Measurements from ENCODE around the gene KRTAP23-1. TPM values are rescaled to one million over a fixed set of nuclear protein-coding genes. Genes with fewer than 3 reads are reported as not detected.

KRTAP23-1 gene, protein sequence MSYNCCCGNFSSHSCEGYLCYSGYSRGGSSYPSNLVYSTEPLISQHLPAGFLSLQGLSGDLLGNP
- total RNA-seq (2014; rRNA removed; shearing (Covaris generic)) = not detected in 2 replicates

DNA sequence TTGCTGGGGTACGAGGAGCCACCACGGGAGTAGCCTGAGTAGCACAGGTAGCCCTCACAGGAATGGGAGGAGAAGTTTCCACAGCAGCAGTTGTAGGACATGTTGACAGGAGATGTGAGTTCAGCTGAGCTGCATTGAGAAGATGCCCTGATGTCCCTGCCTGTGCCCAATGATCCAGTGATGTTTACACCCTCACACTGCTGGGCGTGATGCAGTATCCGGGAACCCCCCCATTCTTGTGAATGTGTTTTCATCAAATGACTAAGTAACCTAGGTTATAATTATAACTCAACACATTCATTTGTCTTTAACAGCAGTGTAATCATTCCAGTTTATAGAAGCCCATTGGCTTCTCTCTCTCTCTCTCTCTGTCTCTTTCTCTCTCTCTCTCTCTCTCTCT lies at the start of gene KRTAP23-1:
TSS of gene KRTAP23-1 (minus strand) at position 101 of the 400 bp plus-strand sequence. CDS start at position 101, 0 bp downstream.
- no peak for DNase-seq (ENCODE audit: low read depth)

DNA sequence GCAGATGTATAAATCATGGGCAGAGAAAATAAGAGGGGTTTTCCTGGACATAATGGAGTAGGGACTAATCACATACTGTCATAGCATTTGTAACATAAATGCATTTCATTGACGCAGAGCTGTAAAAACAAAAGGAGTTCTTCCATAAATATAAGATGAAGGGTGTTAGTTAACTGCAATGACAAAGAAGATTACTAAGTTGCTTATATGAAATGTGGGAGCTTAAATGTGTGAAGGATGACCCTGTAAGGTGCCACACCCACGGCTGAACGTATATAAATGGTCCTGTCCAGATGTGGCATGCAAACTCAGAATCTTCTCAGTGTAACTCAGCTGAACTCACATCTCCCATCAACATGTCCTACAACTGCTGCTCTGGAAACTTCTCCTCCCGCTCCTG lies 47.3 kb upstream of the KRTAP23-1 start, which contains the start of gene KRTAP13-1:
TSS of gene KRTAP13-1 (plus strand) at position 301 of the 400 bp plus-strand sequence. CDS start at position 357, 56 bp downstream.
- DNase-seq (ENCODE audit: low read depth) = no peak

DNA sequence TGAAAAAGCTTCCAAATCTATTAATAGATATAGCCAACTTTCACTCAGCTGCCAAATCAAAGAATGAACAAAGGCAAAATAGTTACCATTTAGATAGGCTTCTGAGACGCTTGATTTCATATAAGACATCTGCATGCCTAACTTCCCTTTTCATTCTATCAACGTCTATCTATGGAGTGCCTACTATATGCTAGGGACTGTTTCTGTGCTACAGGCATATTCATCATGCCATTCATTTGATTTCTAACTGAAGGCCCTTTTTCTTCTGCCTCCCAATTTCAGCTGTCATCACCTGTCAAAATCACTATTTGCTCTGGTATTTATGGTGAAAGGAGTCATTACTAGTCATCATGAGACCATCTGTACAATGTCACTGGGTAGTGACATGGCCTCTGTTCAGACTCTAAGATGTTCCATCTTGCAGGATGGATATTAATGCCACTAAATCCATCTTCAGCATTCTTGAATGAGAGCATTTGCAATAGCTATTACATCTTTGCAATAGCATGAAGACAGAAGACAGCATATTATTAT lies 43.2 kb upstream of the KRTAP23-1 start:
- peak; percentile 45 for DNase-seq (ENCODE audit: low read depth)

DNA sequence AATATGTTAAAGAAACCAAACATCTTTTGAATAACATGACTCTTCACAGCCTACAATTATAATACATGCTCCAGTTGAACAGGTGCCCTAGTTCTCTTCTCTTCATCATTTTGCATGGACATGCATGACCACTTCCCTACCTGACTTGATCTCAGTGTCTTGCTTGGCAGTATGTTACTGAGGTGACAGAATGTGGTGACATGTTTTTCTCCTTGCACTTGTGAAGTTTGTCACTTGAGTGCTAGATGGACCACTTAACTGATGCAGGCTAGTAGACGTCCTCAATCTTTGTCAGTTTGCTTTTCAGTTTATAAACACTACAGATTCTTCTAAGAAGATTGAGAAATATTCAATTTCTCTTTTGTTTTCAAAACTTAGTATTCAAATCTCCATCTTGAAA lies 33.8 kb upstream of the KRTAP23-1 start:
- no peak for DNase-seq (ENCODE audit: low read depth)

DNA sequence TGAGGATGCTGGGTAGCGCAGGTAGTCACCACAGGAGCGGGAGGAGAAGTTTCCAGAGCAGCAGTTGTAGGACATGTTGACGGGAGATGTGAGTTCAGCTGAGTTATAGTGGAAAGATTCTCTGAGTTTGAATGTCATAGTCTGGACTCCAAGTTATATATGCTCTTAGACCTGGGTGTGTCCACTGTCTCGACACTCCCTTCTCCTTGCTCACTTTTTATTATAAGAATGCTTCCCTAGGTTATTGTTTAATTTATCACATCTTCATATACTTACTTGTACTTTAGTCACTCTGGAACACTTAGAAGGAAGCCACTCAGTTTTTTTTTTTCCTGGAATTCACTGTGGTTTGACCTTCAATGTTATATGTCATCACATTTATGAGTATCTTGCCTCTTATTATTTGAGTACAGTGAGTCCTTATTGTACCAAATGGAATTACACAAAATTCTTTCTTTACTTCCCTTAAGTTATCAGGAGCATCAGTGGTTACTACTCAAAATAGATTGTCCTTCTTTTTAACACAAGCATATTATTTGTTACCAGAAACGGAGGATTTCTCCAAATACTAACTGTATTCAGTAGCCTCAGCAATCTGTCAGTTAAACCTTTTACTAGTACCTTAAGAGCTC lies 23.8 kb upstream of the KRTAP23-1 start, which contains the start of gene KRTAP13-2:
TSS of gene KRTAP13-2 (minus strand) at position 133 of the 632 bp plus-strand sequence. CDS start at position 75, 58 bp downstream.
- peak; percentile 4 for DNase-seq (ENCODE audit: low read depth)

DNA sequence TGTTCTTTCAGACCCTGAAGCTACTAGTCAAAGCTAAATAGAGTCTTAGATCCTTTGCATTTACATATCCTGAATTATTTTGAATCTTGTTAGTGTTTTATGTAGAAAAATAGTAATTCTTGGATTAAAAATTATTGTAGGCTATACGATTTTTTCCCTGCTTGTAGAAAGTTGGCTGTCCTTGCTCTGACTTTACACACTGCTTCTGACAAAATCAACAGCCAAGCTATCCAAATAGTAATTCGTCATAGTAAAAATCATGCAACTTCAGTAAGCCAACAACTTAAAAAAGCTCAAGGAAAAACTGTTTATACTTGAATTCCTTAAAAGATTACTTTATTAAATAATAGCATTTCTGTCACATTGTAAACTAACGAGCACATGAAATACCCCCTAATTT lies 7.5 kb upstream of the KRTAP23-1 start:
- no peak for DNase-seq (ENCODE audit: low read depth)

DNA sequence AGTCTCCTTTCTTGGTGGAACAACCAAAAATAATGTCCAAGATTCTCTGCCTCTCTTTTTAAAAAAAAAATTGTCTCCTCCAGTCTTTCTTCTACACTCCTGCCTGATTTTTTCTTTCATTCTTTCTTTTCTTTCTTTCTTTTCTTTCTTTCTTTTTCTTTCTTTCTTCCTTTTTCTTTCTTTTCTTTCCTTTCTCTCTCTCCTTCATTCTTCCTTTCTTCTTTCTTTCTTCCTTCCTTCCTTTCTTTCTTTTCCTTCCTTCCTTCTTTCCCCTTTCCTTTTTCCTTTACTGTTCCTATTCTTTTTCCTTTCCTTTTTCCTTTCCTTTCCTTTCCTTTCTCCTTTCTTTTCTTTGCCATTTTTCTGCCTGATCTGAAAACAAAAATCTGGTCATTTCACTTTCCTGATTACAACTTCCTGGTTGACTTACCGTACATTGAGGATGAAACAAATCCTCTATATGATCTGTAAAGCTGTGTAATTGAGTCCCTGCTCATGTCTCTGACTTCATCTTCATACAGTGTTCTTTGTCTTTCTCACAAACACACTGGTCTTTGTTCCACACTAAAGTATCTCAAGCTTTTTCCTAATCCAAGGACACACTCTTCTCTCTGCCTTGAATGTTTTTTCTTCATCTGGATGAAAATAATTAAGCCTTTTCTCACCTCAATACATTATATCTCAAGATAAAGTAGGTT lies 6.1 kb upstream of the KRTAP23-1 start:
- DNase-seq (ENCODE audit: low read depth) = peak; percentile 8

DNA sequence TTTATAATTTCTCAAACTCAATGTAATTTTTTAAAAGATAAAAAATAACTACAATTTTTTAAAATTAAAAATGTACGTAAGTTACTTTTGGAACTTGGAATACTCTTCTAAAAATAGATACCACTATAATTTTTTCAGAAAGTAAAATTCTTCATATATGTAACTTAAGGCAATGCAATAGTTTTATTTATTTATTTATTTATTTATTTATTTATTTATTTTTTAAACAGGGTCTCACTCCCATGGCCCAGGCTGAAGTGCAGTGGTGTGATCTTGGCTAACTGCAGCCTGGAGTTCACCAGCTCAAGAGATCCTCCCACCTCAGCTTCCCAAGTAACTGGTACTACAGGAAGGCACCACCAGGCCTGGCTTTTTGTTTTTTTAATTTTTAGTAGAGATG lies 3.1 kb upstream of the KRTAP23-1 start:
- DNase-seq (ENCODE audit: low read depth) = no peak

DNA sequence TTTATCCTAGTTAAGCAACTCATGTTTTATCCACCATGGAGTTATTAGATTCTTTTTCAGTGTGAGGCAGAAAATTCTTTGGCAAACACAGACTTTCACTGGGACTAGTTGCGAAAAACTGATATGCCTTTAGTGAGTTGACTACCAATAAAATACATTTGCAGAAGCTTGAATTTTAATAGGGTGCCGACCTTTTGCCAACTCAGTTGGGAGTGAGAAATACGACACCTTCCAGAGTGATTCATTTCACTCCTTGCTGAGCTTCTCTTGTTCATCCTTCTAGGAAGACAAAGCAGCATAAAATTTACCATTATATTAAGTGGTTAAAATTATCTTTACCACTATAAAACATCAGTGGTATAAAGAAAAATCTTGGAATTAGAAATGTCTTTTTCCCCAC lies 1.2 kb upstream of the KRTAP23-1 start:
- no peak for DNase-seq (ENCODE audit: low read depth)

DNA sequence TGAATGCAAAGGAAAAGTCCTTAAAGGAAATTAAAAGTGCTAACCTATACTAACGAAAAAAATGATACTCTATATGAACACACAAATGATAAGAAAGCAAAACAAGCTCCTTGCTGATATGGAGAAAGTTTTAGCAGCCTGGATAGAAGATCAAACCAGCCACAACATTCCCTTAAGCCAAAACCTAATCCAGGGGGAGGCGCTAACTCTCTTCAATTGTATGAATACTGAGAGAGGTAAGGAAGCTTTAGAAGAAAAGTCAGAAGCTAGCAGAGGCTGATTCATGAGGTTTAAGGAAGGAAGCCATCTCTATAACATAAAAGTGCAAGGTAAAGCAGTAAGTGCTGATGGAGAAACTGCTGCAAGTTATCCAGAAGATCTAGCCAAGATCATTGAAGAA lies 3.4 kb downstream of the KRTAP23-1 start:
- DNase-seq (ENCODE audit: low read depth) = no peak

DNA sequence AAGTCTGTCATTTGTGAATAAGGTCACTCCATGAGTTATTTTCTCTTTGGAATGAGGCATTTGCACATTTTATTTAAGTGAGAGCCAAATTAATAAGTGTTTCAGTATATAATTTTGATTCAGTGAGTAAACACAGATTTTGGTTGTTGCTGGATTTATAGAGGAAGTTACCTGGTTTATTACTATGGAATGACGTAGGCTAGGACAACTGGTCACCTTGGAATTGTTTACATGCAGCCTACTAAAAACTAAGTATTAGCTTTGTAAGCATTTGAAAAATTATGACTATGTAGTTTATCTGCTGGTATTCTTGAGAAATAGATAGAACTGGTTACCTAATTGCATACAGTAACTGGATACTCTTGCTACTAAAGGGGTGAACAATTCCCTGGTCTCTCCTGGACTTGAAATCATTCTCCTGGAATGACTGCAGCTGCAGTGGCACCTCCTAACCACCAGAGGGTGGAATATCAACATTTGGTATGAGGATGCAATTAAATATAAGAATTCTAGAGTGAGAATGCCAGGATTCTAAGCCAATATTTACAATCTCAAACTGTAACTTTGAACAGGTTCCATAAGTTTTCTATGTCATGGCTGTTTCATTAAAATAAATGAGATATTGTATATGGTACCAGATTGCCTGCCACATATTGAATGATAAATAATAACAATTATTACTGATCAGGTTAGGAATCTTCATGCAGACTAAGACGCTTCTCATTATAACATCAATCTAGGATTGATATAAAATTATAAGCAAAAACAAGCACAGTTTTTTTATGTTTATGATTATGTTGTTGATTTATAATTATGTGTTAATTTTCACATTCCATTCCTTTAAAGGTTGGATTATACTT lies 7.5 kb downstream of the KRTAP23-1 start:
- DNase-seq (ENCODE audit: low read depth) = peak; percentile 13

DNA sequence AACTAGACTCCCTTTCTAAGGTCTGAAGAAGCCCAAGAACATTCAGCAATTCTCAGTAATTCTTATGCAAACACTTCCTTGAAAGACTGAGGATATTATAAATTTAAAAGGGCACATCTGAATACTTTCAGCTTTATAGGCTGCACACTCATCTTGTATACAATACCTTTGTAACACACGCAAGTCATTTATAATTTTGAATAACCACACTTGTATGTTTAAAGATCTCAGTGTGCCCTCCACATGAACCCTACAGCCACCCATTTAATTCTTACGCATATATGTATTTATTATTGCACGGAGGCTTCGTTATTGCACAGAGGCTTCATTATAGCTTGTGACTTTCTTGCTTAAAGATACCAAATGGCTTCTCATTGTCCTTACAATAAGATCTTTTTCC lies 9.7 kb downstream of the KRTAP23-1 start:
- DNase-seq (ENCODE audit: low read depth) = no peak

DNA sequence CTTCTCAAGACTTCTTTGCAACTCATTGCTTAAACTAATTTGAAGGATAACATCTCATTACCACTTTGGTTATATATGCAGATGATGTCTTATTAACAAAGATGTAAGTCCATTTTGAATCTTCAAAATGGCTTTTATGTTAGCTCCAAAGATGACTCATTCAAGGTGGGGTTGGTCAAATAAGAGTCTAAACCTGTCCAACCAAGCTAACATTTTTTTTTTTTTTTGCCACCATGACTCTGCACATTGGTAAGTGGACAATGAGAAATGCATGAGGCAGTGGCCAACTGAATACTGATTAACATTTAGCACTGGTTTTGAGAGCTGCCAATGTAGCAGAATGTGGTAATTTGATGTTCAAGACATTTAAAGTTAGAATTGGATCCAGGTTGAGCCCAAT lies 10.6 kb downstream of the KRTAP23-1 start:
- DNase-seq (ENCODE audit: low read depth) = no peak

DNA sequence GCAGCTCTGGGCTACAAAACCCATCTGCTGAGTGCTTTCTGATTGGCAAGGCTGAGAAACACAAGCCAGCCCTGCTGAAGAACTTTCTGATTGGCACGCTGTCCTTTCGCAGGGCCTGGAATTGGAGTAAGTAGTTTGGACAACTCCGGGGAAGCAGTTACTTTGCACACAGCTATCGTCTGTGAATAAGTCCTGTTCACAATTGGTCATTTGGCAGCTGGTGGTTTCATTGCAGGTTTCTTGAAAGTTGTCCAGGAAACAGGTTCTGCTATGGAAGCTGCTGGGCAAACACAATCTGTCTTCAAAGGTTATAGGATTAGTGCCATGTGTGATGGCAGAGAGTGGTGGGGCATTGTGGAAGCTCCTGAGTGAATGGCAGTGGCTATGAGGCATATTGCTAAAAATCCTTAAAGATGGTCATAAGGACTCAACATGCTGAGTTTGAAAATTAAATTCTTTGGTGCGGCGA lies 11.1 kb downstream of the KRTAP23-1 start, which contains the start of gene KRTAP27-1:
TSS of gene KRTAP27-1 (minus strand) at position 419 of the 469 bp plus-strand sequence. CDS start at position 393, 26 bp downstream.
- no peak for DNase-seq (ENCODE audit: low read depth)

DNA sequence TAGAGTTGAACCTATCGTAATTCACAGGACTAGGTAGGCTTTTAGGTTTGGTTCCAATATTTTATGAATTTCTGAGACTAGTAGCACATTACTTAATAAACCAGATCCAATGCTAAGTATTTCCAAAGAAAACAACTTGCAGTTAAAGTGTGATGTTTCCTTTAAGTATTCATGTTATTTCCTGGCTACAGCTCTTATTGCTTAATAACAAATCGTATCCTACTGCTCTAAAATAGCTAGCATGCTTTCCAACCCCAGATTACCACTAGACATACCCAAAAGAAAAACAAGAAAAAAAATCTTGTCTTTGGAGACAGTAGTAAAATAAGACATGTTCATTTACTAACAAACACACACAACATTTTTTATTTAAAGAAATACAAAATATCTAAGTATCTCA lies 11.8 kb downstream of the KRTAP23-1 start:
- DNase-seq (ENCODE audit: low read depth) = no peak

DNA sequence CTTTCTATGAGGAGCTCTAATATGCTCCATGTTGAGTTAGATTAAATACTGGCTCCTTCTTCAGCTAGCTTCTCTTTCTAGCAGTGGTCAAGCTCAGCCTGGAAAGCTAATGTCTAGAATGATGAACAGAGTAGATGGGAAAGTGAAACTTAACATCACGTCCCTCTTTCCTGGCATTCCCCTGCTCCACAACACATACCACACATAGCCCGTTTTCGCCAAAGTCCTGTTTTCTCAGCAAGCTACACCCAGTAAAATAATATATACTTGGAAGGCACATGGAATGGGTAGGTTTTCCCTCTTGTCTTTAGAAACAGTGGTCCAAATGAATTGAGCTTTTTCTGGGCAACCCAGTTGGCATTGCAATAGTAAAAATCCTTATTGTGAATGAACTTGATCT lies 14.7 kb downstream of the KRTAP23-1 start:
- DNase-seq (ENCODE audit: low read depth) = no peak

DNA sequence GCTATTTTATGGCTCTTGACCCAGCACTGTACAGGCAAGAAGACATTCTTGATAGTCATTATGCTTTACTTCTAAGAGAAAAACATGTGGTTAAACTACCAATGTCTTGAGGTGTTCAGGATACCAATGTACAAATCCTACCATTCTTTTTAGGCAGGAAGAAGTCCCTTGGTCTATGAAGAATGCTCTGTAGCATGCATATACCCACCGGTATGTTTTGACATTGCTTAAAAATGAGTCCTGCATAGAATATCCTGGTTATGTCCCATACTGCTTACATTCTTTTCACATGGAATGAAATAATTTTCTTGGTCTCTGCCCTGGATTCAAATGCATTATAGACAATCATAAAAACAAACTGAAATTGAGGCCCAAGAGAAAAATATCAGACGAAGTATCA lies 15.7 kb downstream of the KRTAP23-1 start:
- DNase-seq (ENCODE audit: low read depth) = no peak

DNA sequence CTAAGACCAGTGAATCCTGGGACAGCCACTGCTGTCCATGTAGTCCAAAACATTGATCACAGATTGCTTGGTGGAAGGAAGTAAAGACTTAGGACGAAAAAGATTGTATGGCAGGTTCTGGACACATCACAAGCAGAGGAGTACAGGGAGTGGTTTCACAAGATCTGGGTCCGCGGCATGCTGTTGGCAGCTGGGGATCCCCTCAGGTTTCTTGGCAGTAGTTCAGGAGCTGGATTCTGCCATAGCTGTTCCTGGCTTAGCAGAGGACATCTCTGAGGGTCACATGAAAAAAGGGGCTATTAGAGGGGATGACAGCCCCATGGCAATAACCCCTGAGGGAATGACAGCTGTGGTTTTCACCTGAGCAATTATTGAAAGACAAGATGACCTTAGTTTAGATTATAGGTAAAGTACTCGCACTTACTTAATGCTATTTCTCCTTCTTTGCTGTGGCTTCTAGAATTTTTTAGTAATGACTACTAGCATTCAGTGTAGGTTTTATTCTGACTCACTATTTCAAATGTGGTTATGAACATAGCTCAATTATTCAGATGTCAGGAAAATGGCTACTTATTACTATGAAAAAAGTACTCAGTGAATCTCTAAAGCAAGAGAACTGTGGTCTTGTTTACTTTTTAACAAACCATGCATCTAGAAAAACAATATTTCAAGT lies 19.1 kb downstream of the KRTAP23-1 start:
- DNase-seq (ENCODE audit: low read depth) = peak; percentile 5

DNA sequence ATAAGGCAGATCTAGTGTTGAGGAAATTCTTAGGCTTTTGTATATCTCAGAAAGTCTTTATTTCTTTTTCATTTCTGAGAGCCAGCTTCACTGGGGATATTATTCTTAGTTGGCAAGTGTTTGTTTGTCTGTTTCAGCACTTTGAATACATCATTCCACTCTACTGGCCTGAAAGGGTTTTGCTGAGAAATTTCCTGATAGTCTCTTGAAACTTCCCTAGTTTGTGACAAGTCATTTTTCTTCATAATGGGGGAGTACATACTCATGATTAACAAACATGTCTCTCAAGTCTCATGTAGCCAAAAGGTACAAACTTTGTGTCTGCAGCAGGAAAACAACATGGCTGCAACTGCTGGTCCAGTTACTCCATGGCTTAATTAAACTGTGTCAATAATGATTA lies 22.0 kb downstream of the KRTAP23-1 start:
- DNase-seq (ENCODE audit: low read depth) = no peak

DNA sequence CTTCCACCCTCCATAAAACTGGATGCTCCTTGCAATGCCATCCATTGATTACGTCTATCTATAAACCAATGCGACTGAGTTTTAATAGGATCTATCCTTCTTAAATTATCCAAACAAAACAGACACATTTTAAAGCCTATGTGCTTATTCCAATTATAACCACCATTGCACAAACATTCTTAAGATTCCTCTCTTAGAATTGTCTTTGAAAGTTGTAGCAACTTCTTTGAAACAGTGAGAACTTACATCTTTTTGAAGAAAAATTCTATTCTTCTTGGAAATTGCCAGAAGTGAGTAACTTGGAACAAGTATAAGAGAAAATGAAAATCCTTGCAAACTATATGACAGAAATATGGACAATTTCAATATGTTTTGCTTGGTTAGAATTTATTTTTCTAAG lies 28.2 kb downstream of the KRTAP23-1 start, which contains the start of gene KRTAP26-1:
TSS of gene KRTAP26-1 (minus strand) at position 101 of the 400 bp plus-strand sequence. CDS start 280 bp downstream, outside the sequence.
- DNase-seq (ENCODE audit: low read depth) = no peak

DNA sequence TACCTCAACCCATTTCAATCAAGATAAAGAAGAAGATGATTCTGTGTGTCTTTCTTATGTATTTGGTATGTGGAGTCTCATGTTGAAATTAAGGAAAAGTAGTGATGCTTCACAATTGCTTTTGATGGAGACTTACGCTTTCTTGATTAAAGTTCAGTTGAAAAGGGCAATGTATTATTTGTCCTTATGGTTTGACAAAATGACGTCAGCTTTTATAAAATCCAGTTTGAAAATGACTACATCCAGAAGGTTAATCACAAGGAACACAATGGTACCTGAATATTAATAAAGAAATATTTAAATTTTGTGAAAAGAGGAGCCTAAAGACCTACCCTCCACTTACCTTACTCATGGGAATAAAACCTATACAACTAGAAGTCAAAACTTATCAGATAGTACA lies 32.7 kb downstream of the KRTAP23-1 start:
- DNase-seq (ENCODE audit: low read depth) = no peak

All from RPMI7951 (cell line).